ENCODE data around the gene MRPS6. TPM values are rescaled to one million over a fixed set of nuclear protein-coding genes. Genes with fewer than 3 reads are reported as not detected.

MRPS6 gene
- 19.5 and 29.1 TPM in 2 replicates for total RNA-seq

DNA sequence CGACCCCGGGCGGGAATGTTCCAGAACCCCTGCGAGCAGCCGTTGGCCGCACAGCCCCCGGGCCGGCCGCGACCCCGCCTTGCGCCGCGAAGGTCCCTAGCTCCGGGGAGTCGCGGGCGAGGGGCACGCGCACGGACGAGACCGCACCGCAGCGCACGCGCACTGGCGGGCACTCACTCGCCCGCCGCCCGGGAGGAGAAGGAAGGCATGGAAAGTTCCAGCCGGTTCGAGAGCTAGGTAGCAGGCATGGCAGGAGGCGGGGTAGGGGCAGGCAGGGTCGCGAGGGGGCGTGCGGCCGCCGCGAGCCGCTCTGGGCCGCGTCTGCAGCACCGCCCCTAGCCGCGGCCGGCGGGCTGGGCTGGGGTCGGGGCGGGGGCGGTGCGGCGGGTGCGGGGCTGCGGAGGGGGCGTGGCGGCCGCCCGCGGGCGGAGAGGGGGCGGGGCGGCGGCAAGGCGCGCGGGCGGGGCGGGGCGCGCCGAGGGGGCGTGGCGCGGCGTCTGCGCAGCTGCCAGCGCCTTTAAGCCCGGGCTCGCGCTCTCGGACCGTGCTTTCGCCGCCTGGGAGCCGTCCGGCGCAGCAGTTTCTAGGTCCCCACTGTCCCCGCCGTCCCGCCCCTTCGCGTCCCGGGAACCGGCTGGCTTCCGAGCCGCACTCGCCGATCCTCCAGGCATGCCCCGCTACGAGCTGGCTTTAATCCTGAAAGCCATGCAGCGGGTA, at the start of gene MRPS6, which contains the start of gene SLC5A3:
Gene MRPS6 (plus strand): TSS at position 547 of the 717 bp plus-strand sequence. CDS start 123 bp downstream, at position 670.
Gene SLC5A3 (plus strand): TSS at position 547 of the 717 bp plus-strand sequence. CDS start 21,621 bp downstream, outside the sequence.

Other genes with a start within 250 kb of the MRPS6 start
- gene ATP5PO, start 157.8 kb upstream of the MRPS6 start, total RNA-seq = 104 and 124 TPM in 2 replicates
- gene SLC5A3, start within 50 bp of the MRPS6 start, total RNA-seq = 17.3 and 56.3 TPM in 2 replicates